PC-3 (cell line): Measurements from ENCODE around the gene HOMER3. TPM values are rescaled to one million over a fixed set of nuclear protein-coding genes. Genes with fewer than 3 reads are reported as not detected.
"Not testable (repeated sequence)": the region's sequence is repeated elsewhere in the genome, so short reads cannot be mapped to it uniquely, and the experiment has no call there.

ENCODE experiments used
- ATAC-seq: fragments of 200-7000 bp; cut with Tn5 transposase; 2 replicates; pipeline ENCODE4 v1.9.1; 2020; ENCODE audit warnings: mild to moderate bottlenecking, moderate library complexity
- BruUV-seq: library from RNA; stranded (reverse); fragments of 400-500 nt; replicated peaks from 2 replicates; lab custom pipeline; 2021; lab: Mats Ljungman, UMichigan
- CTCF ChIA-PET: fragments of 300-600 bp; sonication (Branson Sonifier 250); formaldehyde crosslinking; loops from one replicate; lab custom pipeline; 2022; ENCODE audit warnings: antibody characterized with exemption; lab: Charles Lee
- POLR2A ChIA-PET: fragments of 300-600 bp; sonication (Branson Sonifier 250); formaldehyde crosslinking; loops from one replicate; lab custom pipeline; 2022; ENCODE audit warnings: antibody characterized with exemption; ENCODE audit not compliant: unreplicated experiment; lab: Charles Lee
- DNase-seq: peaks from one replicate; pipeline ENCODE4 v3.0.0-alpha.2; 2015
- H2AFZ ChIP-seq: fragments of 300-600 bp; sonication (generic); 2 replicates; pipeline ENCODE4 v1.6.0; 2016; ENCODE audit warnings: antibody characterized with exemption, low read length
- H3F3A ChIP-seq: fragments of 300-600 bp; sonication (generic); one replicate; pipeline ENCODE4 v1.6.0; 2017; ENCODE audit warnings: antibody characterized with exemption, low read length, control low read depth, mild to moderate bottlenecking; ENCODE audit not compliant: unreplicated experiment
- H3K27ac ChIP-seq: fragments of 300-600 bp; sonication (generic); 2 replicates; pipeline ENCODE4 v1.5.1; 2016; ENCODE audit warnings: mild to moderate bottlenecking, low read length
- H3K27me3 ChIP-seq: fragments of 300-600 bp; sonication (generic); 2 replicates; pipeline ENCODE4 v1.6.1; 2016; ENCODE audit warnings: low read length, mixed read lengths
- H3K36me3 ChIP-seq: fragments of 300-600 bp; sonication (generic); 2 replicates; pipeline ENCODE4 v1.6.1; 2016; ENCODE audit warnings: low read depth, mixed run types, low read length, mixed read lengths
- H3K4me1 ChIP-seq: fragments of 300-600 bp; sonication (generic); 2 replicates; pipeline ENCODE4 v1.5.1; 2016; ENCODE audit warnings: low read length; ENCODE audit not compliant: insufficient read depth
- H3K4me2 ChIP-seq: fragments of 300-600 bp; sonication (generic); 2 replicates; pipeline ENCODE4 v1.6.0; 2016; ENCODE audit warnings: low read length
- H3K4me3 ChIP-seq: fragments of 300-600 bp; sonication (generic); 2 replicates; pipeline ENCODE4 v1.5.1; 2016; ENCODE audit warnings: mild to moderate bottlenecking, low read length, mixed read lengths
- H3K79me2 ChIP-seq: fragments of 300-600 bp; sonication (generic); 2 replicates; pipeline ENCODE4 v1.6.1; 2017; ENCODE audit warnings: low read length, mixed read lengths
- H3K9ac ChIP-seq: fragments of 300-600 bp; sonication (generic); 2 replicates; pipeline ENCODE4 v1.6.0; 2016; ENCODE audit warnings: mild to moderate bottlenecking, low read length
- H3K9me2 ChIP-seq: fragments of 300-600 bp; sonication (generic); replicated peaks from 2 replicates; pipeline ENCODE4 v1.6.1; 2016; ENCODE audit warnings: mixed run types, low read length, mixed read lengths
- H3K9me3 ChIP-seq: fragments of 300-600 bp; sonication (generic); 2 replicates; pipeline ENCODE4 v1.6.1; 2016; ENCODE audit warnings: low read length, mixed read lengths
- H4K20me1 ChIP-seq: fragments of 300-600 bp; sonication (generic); 2 replicates; pipeline ENCODE4 v1.6.1; 2016; ENCODE audit warnings: low read length, mixed read lengths
- CTCF ChIP-seq: fragments of 300-600 bp; sonication (generic); conservative IDR thresholded peaks from 2 replicates; pipeline ENCODE4 v1.5.1; 2017; ENCODE audit warnings: antibody characterized with exemption, low read depth, mild to moderate bottlenecking, low read length
- EZH2 ChIP-seq: fragments of 300-600 bp; sonication (generic); IDR thresholded peaks from one replicate; pipeline ENCODE4 v1.6.1; 2017; ENCODE audit warnings: antibody characterized with exemption, mild to moderate bottlenecking, low read length; ENCODE audit not compliant: unreplicated experiment
- EZH2phosphoT487 ChIP-seq: fragments of 300-600 bp; sonication (generic); IDR thresholded peaks from 2 replicates; pipeline ENCODE4 v1.6.1; 2018; ENCODE audit warnings: mild to moderate bottlenecking, antibody characterized with exemption, low read length, borderline replicate concordance
- intact Hi-C: fragments of 100-400 bp; cut with micrococcal nuclease; formaldehyde crosslinking; loops from 2 replicates; pipeline ENCODE4 v1.9.0; 2023
- total RNA-seq: library from RNA; depleted of rRNA; stranded (reverse); fragments of >200 nt; gene quantifications from 2 replicates; pipeline ENCODE4 v1.2.3, GENCODE V29; 2014

The HOMER3 gene
- total RNA-seq, 1 experiment from 2014 or later = 118 TPM

GRCh38 chr19:18903156-18904037 lies 37.6 kb downstream of the HOMER3 start:
- POLR2A ChIA-PET = no interaction called here
- Histone ChIP-seq H3K9me3 (no peaks in the 10 kb centered on the region), H3K79me2 (no peaks in the 10 kb centered on the region), H3K9ac (no peak overlapping the region), H4K20me1 (no peaks in the 10 kb centered on the region), H3K4me3 (no peak overlapping the region), H3K4me2 (no peak overlapping the region), H3K36me3 (peaks cover 7% of the 10 kb centered on the region; the same call in 1 of the 2 replicates), H2AFZ (no peak overlapping the region), H3K4me1 (no peaks in the 10 kb centered on the region), H3K27ac (no peak overlapping the region), H3F3A (no peaks in the 10 kb centered on the region), H3K27me3 (no peaks in the 10 kb centered on the region), H3K9me2 (no peaks in the 10 kb centered on the region)
- intact Hi-C loops = no loop called here
- CTCF ChIA-PET = no interaction called here
- no TSS peak for BruUV-seq
- DNase-seq (no peak), ATAC-seq (no peak)
- TF ChIP-seq CTCF (no peak), EZH2phosphoT487 (no peak), EZH2 (no peak)

- CTCF ChIA-PET, H3K36me3 ChIP-seq, POLR2A ChIA-PET, H3K9ac ChIP-seq, ATAC-seq, H2AFZ ChIP-seq, intact Hi-C loops, H3K4me1 ChIP-seq, H3K9me2 ChIP-seq, H3K9me3 ChIP-seq, H3K4me3 ChIP-seq, H4K20me1 ChIP-seq, H3K79me2 ChIP-seq, BruUV-seq, H3F3A ChIP-seq, H3K27ac ChIP-seq, DNase-seq, H3K4me2 ChIP-seq, H3K27me3 ChIP-seq: not testable (repeated sequence)
Measured at GRCh38 chr19:18902519-18902918, 38.5 kb downstream of the HOMER3 start.

GRCh38 chr19:18901491-18901890 lies 39.5 kb downstream of the HOMER3 start:
- TF ChIP-seq EZH2phosphoT487 (no peak), CTCF (no peak), EZH2 (no peak)
- no peaks in the 10 kb centered on the region for H3F3A ChIP-seq
- CTCF ChIA-PET = no interaction called here
- no peak for ATAC-seq
- peaks cover 7% of the 10 kb centered on the region; the same call in 1 of the 2 replicates for H3K36me3 ChIP-seq
- no peaks in the 10 kb centered on the region for H3K79me2 ChIP-seq
- H3K9me2 ChIP-seq = no peaks in the 10 kb centered on the region
- H3K9ac ChIP-seq = no peak overlapping the region
- intact Hi-C loops = no loop called here
- no peak overlapping the region for H2AFZ ChIP-seq
- POLR2A ChIA-PET = no interaction called here
- no peaks in the 10 kb centered on the region for H3K4me1 ChIP-seq
- no TSS peak for BruUV-seq
- H3K27ac ChIP-seq = no peak overlapping the region
- H3K4me3 ChIP-seq = no peak overlapping the region
- H3K9me3 ChIP-seq = no peaks in the 10 kb centered on the region
- no peak for DNase-seq
- no peaks in the 10 kb centered on the region for H4K20me1 ChIP-seq
- H3K27me3 ChIP-seq = no peaks in the 10 kb centered on the region
- H3K4me2 ChIP-seq = no peak overlapping the region
